Endothelial cell of umbilical vein (primary cell): Measurements from ENCODE around the gene EML4.

Experiments
- EZH2 ChIP-seq: IDR thresholded peaks from 2 replicates; pipeline ENCODE4 v1.6.1; 2012; ENCODE audit warnings: borderline replicate concordance, low read depth, mild to moderate bottlenecking, moderate library complexity, low read length, inconsistent platforms; ENCODE audit not compliant: severe bottlenecking
- FOS ChIP-seq: IDR thresholded peaks from 2 replicates; pipeline ENCODE4 v1.6.1; 2011; ENCODE audit warnings: mild to moderate bottlenecking, low read length, moderate library complexity, borderline replicate concordance; ENCODE audit not compliant: insufficient read depth
- GATA2 ChIP-seq: IDR thresholded peaks from 2 replicates; pipeline ENCODE4 v1.7.0; 2011; ENCODE audit warnings: low read depth, mild to moderate bottlenecking, moderate library complexity, mixed read lengths, low read length; ENCODE audit not compliant: insufficient read length, insufficient read depth
- JUN ChIP-seq: IDR thresholded peaks from 2 replicates; pipeline ENCODE4 v1.6.1; 2011; ENCODE audit warnings: borderline replicate concordance, low read depth; ENCODE audit not compliant: insufficient read length, insufficient read depth
- MAX ChIP-seq: IDR thresholded peaks from 2 replicates; pipeline ENCODE4 v1.6.1; 2011; ENCODE audit not compliant: insufficient read depth, insufficient read length
- POLR2A ChIP-seq: IDR thresholded peaks from 2 replicates; pipeline ENCODE4 v1.6.1; 2012; ENCODE audit warnings: low read depth, mild to moderate bottlenecking, control low read depth, low read length
- POLR2AphosphoS5 ChIP-seq: IDR thresholded peaks from 2 replicates; pipeline ENCODE4 v1.6.1; 2012; ENCODE audit warnings: low read depth, mild to moderate bottlenecking, control low read depth, low read length, moderate library complexity; ENCODE audit not compliant: insufficient read depth
- TF ChIP-seq, protein P1 (sequence below), 2 donors: IDR thresholded peaks; 1 replicate in 1 of 2; 2 replicates in 1 of 2; pipeline ENCODE4 v1.5.1; 2011; ENCODE audit warnings: low read length in 2 of 2, mild to moderate bottlenecking in 2 of 2, moderate library complexity in 2 of 2, control low read depth in 1 of 2, inconsistent platforms in 1 of 2, low read depth in 1 of 2; ENCODE audit not compliant: insufficient read depth in 1 of 2; ENCODE audit errors: extremely low read depth in 1 of 2

DNA sequence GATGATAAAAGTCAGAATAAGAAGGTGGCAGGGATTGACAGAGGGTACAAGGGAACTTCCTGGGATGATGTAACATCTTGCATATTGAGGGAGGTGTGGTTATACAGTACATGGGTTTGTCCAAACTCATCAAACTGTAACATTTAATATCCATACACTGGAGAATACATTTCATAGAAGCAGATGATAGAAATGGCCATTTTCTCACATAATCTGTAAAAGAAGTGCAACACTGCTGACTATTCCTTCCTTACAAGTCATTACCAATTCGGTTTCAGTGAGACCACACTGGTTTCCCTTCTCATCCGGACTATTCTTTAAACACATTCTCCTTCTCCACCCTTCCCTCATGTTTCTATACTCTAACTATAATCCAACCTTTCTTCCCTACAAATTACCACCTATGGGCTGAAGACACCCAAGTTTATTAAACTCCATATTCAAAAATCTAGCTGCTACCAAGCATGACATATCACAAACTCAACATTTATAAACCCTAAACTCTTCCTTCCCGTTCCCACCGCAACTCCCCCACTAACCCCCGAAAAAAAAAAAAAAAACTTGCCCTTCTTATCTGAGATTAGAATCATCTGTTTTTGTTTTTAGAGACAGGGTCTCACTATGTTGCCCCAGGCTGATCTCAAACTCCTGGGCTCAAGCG lies 190.3 kb downstream of the EML4 start:
- no peak for TF ChIP-seq POLR2AphosphoS5
- TF ChIP-seq, protein P1, sequence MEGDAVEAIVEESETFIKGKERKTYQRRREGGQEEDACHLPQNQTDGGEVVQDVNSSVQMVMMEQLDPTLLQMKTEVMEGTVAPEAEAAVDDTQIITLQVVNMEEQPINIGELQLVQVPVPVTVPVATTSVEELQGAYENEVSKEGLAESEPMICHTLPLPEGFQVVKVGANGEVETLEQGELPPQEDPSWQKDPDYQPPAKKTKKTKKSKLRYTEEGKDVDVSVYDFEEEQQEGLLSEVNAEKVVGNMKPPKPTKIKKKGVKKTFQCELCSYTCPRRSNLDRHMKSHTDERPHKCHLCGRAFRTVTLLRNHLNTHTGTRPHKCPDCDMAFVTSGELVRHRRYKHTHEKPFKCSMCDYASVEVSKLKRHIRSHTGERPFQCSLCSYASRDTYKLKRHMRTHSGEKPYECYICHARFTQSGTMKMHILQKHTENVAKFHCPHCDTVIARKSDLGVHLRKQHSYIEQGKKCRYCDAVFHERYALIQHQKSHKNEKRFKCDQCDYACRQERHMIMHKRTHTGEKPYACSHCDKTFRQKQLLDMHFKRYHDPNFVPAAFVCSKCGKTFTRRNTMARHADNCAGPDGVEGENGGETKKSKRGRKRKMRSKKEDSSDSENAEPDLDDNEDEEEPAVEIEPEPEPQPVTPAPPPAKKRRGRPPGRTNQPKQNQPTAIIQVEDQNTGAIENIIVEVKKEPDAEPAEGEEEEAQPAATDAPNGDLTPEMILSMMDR (IDR thresholded peaks at IDR 0.05; ENCODE audit: extremely low read depth in 1 of 2, insufficient read depth in 1 of 2, low read depth in 1 of 2, low read length in 2 of 2): no peak
- no peak for TF ChIP-seq FOS
- no peak for TF ChIP-seq POLR2A
- no peak for TF ChIP-seq EZH2
- no peak for TF ChIP-seq MAX
- no peak for TF ChIP-seq JUN
- no peak for TF ChIP-seq GATA2
